Activated CD4-positive, alpha-beta memory T cell treated with anti-CD3 and anti-CD28 coated beads for 36 hours (primary cell): ENCODE measurements around the gene GNA15. TPM values are rescaled to one million over a fixed set of nuclear protein-coding genes. Genes with fewer than 3 reads are reported as not detected.
"Not testable (repeated sequence)": the region's sequence is repeated elsewhere in the genome, so short reads cannot be mapped to it uniquely, and the experiment has no call there.

Experiments used
- CTCF ChIA-PET: fragments of 350-600 bp; sonication (Branson Sonifier 250); formaldehyde crosslinking; loops from one replicate; lab custom pipeline; 2021; ENCODE audit warnings: antibody characterized with exemption, inconsistent platforms; lab: Charles Lee
- POLR2A ChIA-PET: fragments of 350-600 bp; sonication (Branson Sonifier 250); formaldehyde crosslinking; loops from one replicate; lab custom pipeline; 2021; ENCODE audit warnings: antibody characterized with exemption; lab: Charles Lee
- DNase-seq: peaks from one replicate; pipeline ENCODE4 v3.0.0-alpha.2; 2020
- H3K27ac Mint-ChIP-seq: one replicate; pipeline ENCODE4 v1.8.0; 2021; ENCODE audit warnings: mixed read lengths
- H3K27me3 Mint-ChIP-seq: one replicate; pipeline ENCODE4 v1.8.0; 2021; ENCODE audit warnings: mixed read lengths
- H3K36me3 Mint-ChIP-seq: one replicate; pipeline ENCODE4 v1.8.0; 2021; ENCODE audit warnings: mixed read lengths
- H3K4me1 Mint-ChIP-seq: one replicate; pipeline ENCODE4 v1.8.0; 2021; ENCODE audit warnings: low read depth, mixed read lengths
- H3K4me3 Mint-ChIP-seq: one replicate; pipeline ENCODE4 v1.8.0; 2021; ENCODE audit warnings: mild to moderate bottlenecking, mixed read lengths
- H3K9me3 Mint-ChIP-seq: one replicate; pipeline ENCODE4 v1.8.0; 2021; ENCODE audit warnings: mixed read lengths
- intact Hi-C: fragments of 100-400 bp; cut with micrococcal nuclease; formaldehyde crosslinking; loops from one replicate; pipeline ENCODE4 v1.15.1; 2023
- total RNA-seq, 2 experiments: library from RNA; stranded (reverse); gene quantifications; one replicate each; pipeline ENCODE4 v1.2.3, GENCODE V29; 2021

Gene GNA15
- total RNA-seq, 2 experiments from 2014 or later = 78.4 to 79.5 TPM

DNA sequence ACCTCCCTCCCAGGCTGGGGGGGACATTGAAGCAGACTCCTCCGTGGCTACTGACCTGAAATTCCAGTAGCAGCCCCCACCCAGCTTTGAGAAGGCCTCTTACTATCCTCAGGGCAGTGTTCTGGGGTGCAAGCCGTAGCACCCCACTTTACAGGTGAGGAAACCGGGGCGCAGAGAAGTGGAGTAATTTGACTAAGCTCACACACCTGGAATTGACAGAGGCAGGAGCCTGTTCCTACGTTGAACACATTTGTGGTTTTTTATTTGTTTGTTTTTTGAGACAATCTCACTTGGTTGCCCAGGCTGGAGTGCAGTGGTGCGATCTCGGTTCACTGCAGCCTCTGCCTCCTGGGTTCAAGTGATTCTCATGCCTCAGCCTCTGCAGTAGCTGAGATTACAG lies 28.1 kb downstream of the GNA15 start:
- intact Hi-C loops = loop anchor here (1.0 to 5.0 kb wide), 3 partner anchors 18 to 87 kb away; no protein-coding TSS in a partner anchor
- H3K36me3 Mint-ChIP-seq = peaks cover 43% of the 10 kb centered on the region
- no peak overlapping the region for H3K4me3 Mint-ChIP-seq
- no peaks in the 10 kb centered on the region for H3K27me3 Mint-ChIP-seq
- H3K27ac Mint-ChIP-seq = no peak overlapping the region
- POLR2A ChIA-PET = interaction anchor here (1.1 kb wide), 1 partner anchor 22 kb away, joined by 3 read pairs; no protein-coding TSS in a partner anchor
- H3K9me3 Mint-ChIP-seq = peaks cover 8% of the 10 kb centered on the region
- CTCF ChIA-PET = interaction anchor here (0.6 to 2.5 kb wide), 16 partner anchors 8 to 213 kb away, joined by 3 to 27 read pairs (median 4); partner anchors contain the start of gene GNA15
- peaks cover 20% of the 10 kb centered on the region for H3K4me1 Mint-ChIP-seq
- no peak for DNase-seq

DNA sequence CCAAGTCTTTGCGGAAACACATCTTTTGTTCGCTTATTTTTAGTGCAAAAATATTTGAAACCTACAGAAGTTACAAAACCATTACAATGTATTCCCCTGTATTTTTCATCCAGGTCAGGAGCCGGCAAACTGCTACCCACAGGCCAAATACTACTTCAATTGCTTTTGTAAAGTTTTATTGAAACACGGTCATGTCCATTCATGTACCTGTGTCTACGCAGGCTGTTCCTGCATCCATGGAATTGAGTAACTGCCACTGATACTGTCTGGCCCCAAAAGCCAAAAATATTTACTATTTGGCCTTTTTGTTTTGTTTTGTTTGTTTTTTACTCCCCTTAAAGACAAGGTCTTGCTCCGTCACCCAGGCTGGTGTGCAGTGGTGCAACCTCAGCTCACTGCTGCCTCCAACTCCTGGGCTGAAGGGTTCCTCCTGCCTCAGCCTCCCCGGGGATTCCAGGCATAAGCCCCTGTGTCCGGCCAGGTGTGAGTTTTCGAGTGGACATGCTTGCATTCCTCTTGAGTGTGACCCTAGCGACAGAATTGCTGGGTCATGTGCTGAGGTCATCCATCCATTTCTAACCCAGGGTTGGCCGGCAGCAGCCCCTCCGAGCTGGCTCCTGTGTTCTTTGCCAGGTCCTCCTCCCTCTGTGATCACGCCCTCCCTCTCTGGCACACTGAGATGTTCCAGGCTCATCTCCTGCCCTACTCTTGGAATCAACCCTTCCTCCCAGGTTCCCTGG lies 31.9 kb downstream of the GNA15 start:
- Mint-ChIP-seq H3K36me3 (peaks cover 16% of the 10 kb centered on the region), H3K27me3 (no peaks in the 10 kb centered on the region), H3K4me1 (peaks cover 12% of the 10 kb centered on the region), H3K4me3 (no peak overlapping the region), H3K27ac (no peak overlapping the region), H3K9me3 (no peaks in the 10 kb centered on the region)
- no peak for DNase-seq
- ChIA-PET CTCF (no interaction called here), POLR2A (no interaction called here)
- intact Hi-C loops = no loop called here

DNA sequence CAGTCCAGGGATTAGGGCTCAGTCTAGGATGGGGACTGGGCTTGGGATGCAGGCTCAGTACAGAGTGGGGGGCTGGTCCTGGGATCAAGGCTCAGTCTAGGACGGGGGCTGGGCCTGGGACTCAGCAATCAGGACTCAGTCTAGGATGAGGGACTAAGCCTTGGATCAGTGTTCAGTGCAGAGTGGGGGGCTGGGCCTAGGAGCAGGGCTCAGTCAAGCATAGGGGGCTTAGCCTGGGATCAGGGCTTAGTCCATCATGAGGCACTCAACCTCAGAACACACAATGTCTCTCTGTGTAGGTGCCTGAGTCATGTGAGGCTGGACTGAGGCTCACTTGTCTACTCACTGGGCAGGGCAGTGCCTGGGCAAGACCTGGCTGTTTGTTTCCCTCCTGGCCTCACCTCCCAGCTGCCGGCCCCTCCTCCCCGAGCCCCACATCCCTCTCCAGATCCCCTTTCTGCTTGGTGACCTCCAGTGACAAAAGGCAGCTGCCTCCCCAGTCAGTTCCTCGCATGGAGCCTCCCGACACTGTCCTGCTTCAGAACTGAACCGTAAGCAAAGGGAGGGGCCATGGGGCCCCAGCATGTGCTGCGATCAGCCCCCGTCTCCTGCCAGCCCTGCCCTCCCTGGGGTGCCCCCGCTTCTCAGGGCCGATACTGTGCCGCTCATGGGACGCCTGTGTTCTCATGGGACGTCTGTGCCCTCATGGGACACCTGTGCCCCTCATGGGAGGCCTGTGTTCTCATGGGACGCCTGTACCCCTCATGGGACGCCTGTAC lies 36.2 kb downstream of the GNA15 start:
- peaks cover 3% of the 10 kb centered on the region for H3K36me3 Mint-ChIP-seq
- no peak overlapping the region for H3K4me3 Mint-ChIP-seq
- no peak for DNase-seq
- intact Hi-C loops = no loop called here
- POLR2A ChIA-PET = interaction anchor here (1.3 to 1.4 kb wide), 2 partner anchors 12 to 20 kb away, joined by 3 to 4 read pairs; no protein-coding TSS in a partner anchor
- H3K27me3 Mint-ChIP-seq = no peaks in the 10 kb centered on the region
- peak overlapping the region; percentile 42 for H3K27ac Mint-ChIP-seq
- peaks cover 14% of the 10 kb centered on the region for H3K4me1 Mint-ChIP-seq
- H3K9me3 Mint-ChIP-seq = no peaks in the 10 kb centered on the region
- CTCF ChIA-PET = interaction anchor here (1.6 kb wide), 1 partner anchor 222 kb away, joined by 4 read pairs; no protein-coding TSS in a partner anchor

- H3K36me3 Mint-ChIP-seq, H3K27ac Mint-ChIP-seq, POLR2A ChIA-PET, CTCF ChIA-PET, H3K4me3 Mint-ChIP-seq, H3K27me3 Mint-ChIP-seq, intact Hi-C loops, DNase-seq, H3K9me3 Mint-ChIP-seq: not testable (repeated sequence)
- H3K4me1 Mint-ChIP-seq = peaks cover 18% of the 10 kb centered on the region
These were observed 36.8 kb downstream of the GNA15 start for GRCh38 chr19:3172673-3173000.

GRCh38 chr19:3175781-3176714 lies 40.2 kb downstream of the GNA15 start:
- H3K9me3 Mint-ChIP-seq = no peaks in the 10 kb centered on the region
- peak overlapping the region; percentile 90 for H3K27ac Mint-ChIP-seq
- DNase-seq = peak; percentile 53
- POLR2A ChIA-PET = interaction anchor here (1.0 kb wide), 1 partner anchor 95 kb away, joined by 3 read pairs; no protein-coding TSS in a partner anchor
- peaks cover 20% of the 10 kb centered on the region for H3K4me1 Mint-ChIP-seq
- H3K36me3 Mint-ChIP-seq = peaks cover 23% of the 10 kb centered on the region
- CTCF ChIA-PET = interaction anchor here (0.9 to 1.1 kb wide), 3 partner anchors 13 to 140 kb away, joined by 3 read pairs; no protein-coding TSS in a partner anchor
- peak overlapping the region; percentile 74 for H3K4me3 Mint-ChIP-seq
- H3K27me3 Mint-ChIP-seq = no peaks in the 10 kb centered on the region
- intact Hi-C loops = no loop called here

- DNase-seq = peak; percentile 84
- Mint-ChIP-seq H3K27ac (peak overlapping the region; percentile 90), H3K4me3 (peak overlapping the region; percentile 74), H3K27me3 (no peaks in the 10 kb centered on the region), H3K9me3 (no peaks in the 10 kb centered on the region), H3K4me1 (peaks cover 23% of the 10 kb centered on the region), H3K36me3 (peaks cover 24% of the 10 kb centered on the region)
- ChIA-PET CTCF (interaction anchor here (0.6 to 1.1 kb wide), 3 partner anchors 13 to 141 kb away, joined by 3 read pairs; no protein-coding TSS in a partner anchor), POLR2A (interaction anchor here (0.6 kb wide), 2 partner anchors 48 to 1958 kb away, joined by 3 to 4 read pairs; no protein-coding TSS in a partner anchor)
- intact Hi-C loops = no loop called here
These were observed 41.1 kb downstream of the GNA15 start for GRCh38 chr19:3176715-3177501.

DNA sequence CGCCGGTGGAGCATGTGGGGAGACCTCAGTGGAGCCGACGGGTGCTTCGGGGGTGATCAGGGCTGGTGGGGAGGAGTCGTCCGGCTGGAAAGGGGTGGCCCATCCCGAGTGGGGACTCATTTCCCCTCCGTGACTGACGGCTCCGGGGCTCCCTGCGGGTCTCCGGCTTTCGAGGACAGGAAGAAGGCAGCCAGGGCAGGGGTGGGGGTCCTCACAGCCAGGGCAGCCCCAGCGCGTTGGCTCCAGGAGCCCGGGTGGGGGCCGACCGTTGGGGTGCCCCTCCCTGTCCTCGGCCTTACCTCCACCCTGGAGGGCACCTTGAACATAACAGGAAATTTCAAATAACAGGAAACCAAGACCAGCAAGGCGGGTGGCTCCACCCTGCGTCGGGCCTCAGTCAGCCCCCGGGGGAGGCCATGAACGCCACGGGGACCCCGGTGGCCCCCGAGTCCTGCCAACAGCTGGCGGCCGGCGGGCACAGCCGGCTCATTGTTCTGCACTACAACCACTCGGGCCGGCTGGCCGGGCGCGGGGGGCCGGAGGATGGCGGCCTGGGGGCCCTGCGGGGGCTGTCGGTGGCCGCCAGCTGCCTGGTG lies 42.6 kb downstream of the GNA15 start, which contains the start of gene S1PR4:
TSS of gene S1PR4 (plus strand) at position 393 of the 596 bp plus-strand sequence. CDS start at position 417, 24 bp downstream.
- ChIA-PET POLR2A (no interaction called here), CTCF (no interaction called here)
- intact Hi-C loops = loop anchor here (2.0 kb wide), 1 partner anchor 46 kb away; no protein-coding TSS in a partner anchor
- Mint-ChIP-seq H3K27me3 (no peaks in the 10 kb centered on the region), H3K9me3 (no peaks in the 10 kb centered on the region), H3K36me3 (peaks cover 26% of the 10 kb centered on the region), H3K4me3 (peak within 1 kb of the TSS; percentile 98), H3K27ac (peak within 1 kb of the TSS; percentile 97), H3K4me1 (peaks cover 31% of the 10 kb centered on the region)
- DNase-seq = peak; percentile 78

DNA sequence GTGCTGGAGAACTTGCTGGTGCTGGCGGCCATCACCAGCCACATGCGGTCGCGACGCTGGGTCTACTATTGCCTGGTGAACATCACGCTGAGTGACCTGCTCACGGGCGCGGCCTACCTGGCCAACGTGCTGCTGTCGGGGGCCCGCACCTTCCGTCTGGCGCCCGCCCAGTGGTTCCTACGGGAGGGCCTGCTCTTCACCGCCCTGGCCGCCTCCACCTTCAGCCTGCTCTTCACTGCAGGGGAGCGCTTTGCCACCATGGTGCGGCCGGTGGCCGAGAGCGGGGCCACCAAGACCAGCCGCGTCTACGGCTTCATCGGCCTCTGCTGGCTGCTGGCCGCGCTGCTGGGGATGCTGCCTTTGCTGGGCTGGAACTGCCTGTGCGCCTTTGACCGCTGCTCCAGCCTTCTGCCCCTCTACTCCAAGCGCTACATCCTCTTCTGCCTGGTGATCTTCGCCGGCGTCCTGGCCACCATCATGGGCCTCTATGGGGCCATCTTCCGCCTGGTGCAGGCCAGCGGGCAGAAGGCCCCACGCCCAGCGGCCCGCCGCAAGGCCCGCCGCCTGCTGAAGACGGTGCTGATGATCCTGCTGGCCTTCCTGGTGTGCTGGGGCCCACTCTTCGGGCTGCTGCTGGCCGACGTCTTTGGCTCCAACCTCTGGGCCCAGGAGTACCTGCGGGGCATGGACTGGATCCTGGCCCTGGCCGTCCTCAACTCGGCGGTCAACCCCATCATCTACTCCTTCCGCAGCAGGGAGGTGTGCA lies 43.3 kb downstream of the GNA15 start:
- Mint-ChIP-seq H3K4me1 (peaks cover 37% of the 10 kb centered on the region), H3K27ac (peak overlapping the region; percentile 97), H3K36me3 (peaks cover 26% of the 10 kb centered on the region), H3K9me3 (no peaks in the 10 kb centered on the region), H3K27me3 (no peaks in the 10 kb centered on the region), H3K4me3 (peak overlapping the region; percentile 98)
- ChIA-PET POLR2A (no interaction called here), CTCF (interaction anchor here (0.6 kb wide), 1 partner anchor 26 kb away, joined by 3 read pairs; no protein-coding TSS in a partner anchor)
- intact Hi-C loops = loop anchor here (2.0 kb wide), 1 partner anchor 46 kb away; no protein-coding TSS in a partner anchor
- DNase-seq = peak; percentile 49

GRCh38 chr19:3179739-3180293 lies 44.0 kb downstream of the GNA15 start:
- Mint-ChIP-seq H3K9me3 (no peaks in the 10 kb centered on the region), H3K27ac (peak overlapping the region; percentile 97), H3K4me3 (peak overlapping the region; percentile 98), H3K36me3 (peaks cover 26% of the 10 kb centered on the region), H3K27me3 (no peaks in the 10 kb centered on the region), H3K4me1 (peaks cover 44% of the 10 kb centered on the region)
- peak; percentile 69 for DNase-seq
- intact Hi-C loops = loop anchor here (2.0 kb wide), 1 partner anchor 47 kb away; no protein-coding TSS in a partner anchor
- POLR2A ChIA-PET = no interaction called here
- CTCF ChIA-PET = interaction anchor here (0.6 kb wide), 1 partner anchor 27 kb away, joined by 3 read pairs; no protein-coding TSS in a partner anchor
